IMR-90 (cell line): ENCODE measurements around the gene ADGRG1. TPM values are rescaled to one million over a fixed set of nuclear protein-coding genes. Genes with fewer than 3 reads are reported as not detected.

Experiments used
- ATAC-seq: fragments of 200-7000 bp; cut with Tn5 transposase; 2 replicates; pipeline ENCODE4 v1.9.1; 2020; ENCODE audit warnings: low read depth, mild to moderate bottlenecking, moderate library complexity
- BruUV-seq: library from RNA; stranded (reverse); fragments of 400-500 nt; replicated peaks from 2 replicates; lab custom pipeline; 2021; lab: Mats Ljungman, UMichigan
- CTCF ChIA-PET: fragments of 300-600 bp; formaldehyde crosslinking; extraction: SDS; loops from one replicate; lab custom pipeline; 2021; ENCODE audit warnings: antibody characterized with exemption; lab: Yijun Ruan, JAX
- POLR2A ChIA-PET: fragments of 300-600 bp; sonication (Branson Sonifier 250); formaldehyde crosslinking; loops from one replicate; lab custom pipeline; 2022; ENCODE audit warnings: antibody characterized with exemption; ENCODE audit not compliant: unreplicated experiment; lab: Charles Lee
- DNase-seq: peaks from one replicate; pipeline ENCODE4 v3.0.0; 2013
- H2AFZ ChIP-seq: replicated peaks from 2 replicates; pipeline ENCODE3; 2013; ENCODE audit warnings: low read length, mild to moderate bottlenecking; ENCODE audit not compliant: poor library complexity
- H2AK5ac ChIP-seq: 2 replicates; pipeline ENCODE4 v1.6.1; 2013; ENCODE audit warnings: low read depth, low read length, inconsistent platforms
- H2AK9ac ChIP-seq: replicated peaks from 2 replicates; pipeline ENCODE3; 2013; ENCODE audit warnings: mild to moderate bottlenecking, low read depth, low read length, moderate library complexity; ENCODE audit not compliant: poor library complexity
- H2BK120ac ChIP-seq: 2 replicates; pipeline ENCODE4 v1.6.1; 2013; ENCODE audit warnings: low read depth, low read length, inconsistent platforms
- H2BK15ac ChIP-seq: 3 replicates; pipeline ENCODE4 v1.6.1; 2013; ENCODE audit warnings: low read depth, low read length, inconsistent platforms
- H2BK20ac ChIP-seq: 2 replicates; pipeline ENCODE4 v1.6.1; 2013; ENCODE audit warnings: low read depth, mild to moderate bottlenecking, inconsistent platforms, low read length, moderate library complexity
- H2BK5ac ChIP-seq: 2 replicates; pipeline ENCODE4 v1.6.1; 2013; ENCODE audit warnings: mild to moderate bottlenecking, low read depth, low read length, inconsistent platforms; ENCODE audit not compliant: poor library complexity, severe bottlenecking
- H3K14ac ChIP-seq: replicated peaks from 2 replicates; pipeline ENCODE4 v1.6.1; 2013; ENCODE audit warnings: low read depth, low read length, inconsistent platforms
- H3K18ac ChIP-seq: 2 replicates; pipeline ENCODE4 v1.6.1; 2013; ENCODE audit warnings: low read depth, low read length, control low read depth
- H3K23ac ChIP-seq: 2 replicates; pipeline ENCODE4 v1.6.1; 2013; ENCODE audit warnings: low read depth, low read length, inconsistent platforms
- H3K27ac ChIP-seq: 2 replicates; pipeline ENCODE4 v1.5.1; 2013; ENCODE audit warnings: mild to moderate bottlenecking, control low read depth, low read length; ENCODE audit not compliant: insufficient read depth
- H3K27me3 ChIP-seq: 2 replicates; pipeline ENCODE4 v1.6.1; 2013; ENCODE audit warnings: low read length; ENCODE audit not compliant: control insufficient read depth, insufficient read depth
- H3K36me3 ChIP-seq: 2 replicates; pipeline ENCODE4 v1.6.1; 2013; ENCODE audit warnings: low read length, mixed read lengths; ENCODE audit not compliant: control insufficient read depth, insufficient read depth
- H3K4ac ChIP-seq: 2 replicates; pipeline ENCODE4 v1.6.1; 2013; ENCODE audit warnings: low read depth, low read length, inconsistent platforms
- H3K4me1 ChIP-seq: 2 replicates; pipeline ENCODE4 v1.6.1; 2013; ENCODE audit warnings: low read length, mixed read lengths; ENCODE audit not compliant: control insufficient read depth, insufficient read depth
- H3K4me2 ChIP-seq: 2 replicates; pipeline ENCODE4 v1.6.1; 2013; ENCODE audit warnings: low read depth, mild to moderate bottlenecking, control low read depth, low read length, moderate library complexity
- H3K4me3 ChIP-seq: 2 replicates; pipeline ENCODE4 v1.5.1; 2013; ENCODE audit warnings: low read depth, mild to moderate bottlenecking, control low read depth, low read length, moderate library complexity; ENCODE audit not compliant: insufficient read depth
- H3K56ac ChIP-seq: 2 replicates; pipeline ENCODE4 v1.6.1; 2013; ENCODE audit warnings: low read length, inconsistent platforms; ENCODE audit not compliant: insufficient read depth; ENCODE audit errors: extremely low read depth
- H3K79me1 ChIP-seq, 2 experiments: 2 replicates each; pipeline ENCODE4 v1.6.1; 2013; ENCODE audit warnings: low read length in 2 of 2, inconsistent platforms in 1 of 2, low read depth in 1 of 2
- H3K9ac ChIP-seq: 2 replicates; pipeline ENCODE4 v1.6.1; 2013; ENCODE audit warnings: low read depth, low read length, control low read depth
- H3K9me1 ChIP-seq: 2 replicates; pipeline ENCODE4 v1.6.1; 2013; ENCODE audit warnings: low read length, inconsistent platforms; ENCODE audit not compliant: insufficient read depth
- H3K9me3 ChIP-seq: 2 replicates; pipeline ENCODE4 v1.6.1; 2013; ENCODE audit warnings: low read length; ENCODE audit not compliant: control insufficient read depth, insufficient read depth
- H4K20me1 ChIP-seq: 2 replicates; pipeline ENCODE4 v1.6.1; 2013; ENCODE audit warnings: low read length, inconsistent platforms; ENCODE audit not compliant: insufficient read depth
- H4K5ac ChIP-seq: 2 replicates; pipeline ENCODE4 v1.6.1; 2013; ENCODE audit warnings: mild to moderate bottlenecking, low read depth, low read length, control low read depth
- H4K8ac ChIP-seq, 2 experiments: 2 replicates each; pipeline ENCODE4 v1.6.1; 2013; ENCODE audit warnings: low read depth in 2 of 2, low read length in 2 of 2, control low read depth in 1 of 2, inconsistent platforms in 1 of 2
- H4K91ac ChIP-seq: 2 replicates; pipeline ENCODE4 v1.6.1; 2013; ENCODE audit warnings: low read depth, low read length, inconsistent platforms; ENCODE audit not compliant: insufficient read depth
- BHLHE40 ChIP-seq: fragments of 150-350 bp; IDR thresholded peaks from 2 replicates; pipeline ENCODE4 v1.6.1; 2016; ENCODE audit warnings: mild to moderate bottlenecking, low read depth, low read length
- CHD1 ChIP-seq: IDR thresholded peaks from 2 replicates; pipeline ENCODE4 v1.6.1; 2012; ENCODE audit warnings: low read depth, low read length, improper control_type of control experiment
- FOS ChIP-seq: fragments of 150-350 bp; IDR thresholded peaks from 2 replicates; pipeline ENCODE4 v1.6.1; 2016; ENCODE audit warnings: low read depth, low read length
- MAFK ChIP-seq: IDR thresholded peaks from 2 replicates; pipeline ENCODE4 v1.6.1; 2012; ENCODE audit warnings: low read depth, low read length, improper control_type of control experiment
- MAZ ChIP-seq: IDR thresholded peaks from 2 replicates; pipeline ENCODE4 v1.6.1; 2012; ENCODE audit warnings: low read depth, mild to moderate bottlenecking, low read length, improper control_type of control experiment, moderate library complexity, borderline replicate concordance
- MXI1 ChIP-seq: IDR thresholded peaks from 2 replicates; pipeline ENCODE4 v1.6.1; 2012; ENCODE audit warnings: low read depth, mild to moderate bottlenecking, low read length, moderate library complexity, borderline replicate concordance
- POLR2A ChIP-seq: IDR thresholded peaks from 2 replicates; pipeline ENCODE4 v1.6.1; 2012; ENCODE audit warnings: mild to moderate bottlenecking, low read depth, low read length
- RCOR1 ChIP-seq: IDR thresholded peaks from 2 replicates; pipeline ENCODE4 v1.6.1; 2012; ENCODE audit warnings: mild to moderate bottlenecking, low read length, improper control_type of control experiment; ENCODE audit not compliant: insufficient replicate concordance
- RFX5 ChIP-seq: IDR thresholded peaks from 2 replicates; pipeline ENCODE4 v1.8.0; 2012; ENCODE audit warnings: low read depth, mild to moderate bottlenecking, low read length, moderate library complexity
- WGBS, 2 experiments: methylation state at CpG; one replicate each; pipeline versions ENCODE4 v1.1.5 to v1.1.7; 2013; ENCODE audit warnings: missing lambda C conversion rate in 2 of 2; ENCODE audit not compliant: insufficient read length in 1 of 2; ENCODE audit errors: extremely low coverage in 2 of 2; 5-methylcytosine and 5-hydroxymethylcytosine counted together
- dilution Hi-C: fragments of 300-500 bp; cut with HindIII; formaldehyde crosslinking; loops from one replicate; pipeline ENCODE4 v1.14.3; 2018; ENCODE audit warnings: low sequenced_read_pairs; ENCODE audit not compliant: unreplicated experiment
- in situ Hi-C: fragments of 300-500 bp; cut with MboI; formaldehyde crosslinking; loops from 3 replicates; pipeline ENCODE4 v1.14.3; 2019; ENCODE audit warnings: low sequenced_read_pairs, inconsistent platforms, mixed read lengths
- intact Hi-C: fragments of 100-400 bp; cut with micrococcal nuclease; formaldehyde crosslinking; loops from 2 replicates; pipeline ENCODE4 v1.10.0; 2022
- polyA plus RNA-seq, 3 experiments: library from polyadenylated mRNA; depleted of rRNA; stranded (reverse); fragments of >200 nt; gene quantifications; 2 replicates each; pipeline ENCODE4 v1.2.3, GENCODE V29; 2012; ENCODE audit warnings: low replicate concordance in 1 of 3
- total RNA-seq: library from RNA; depleted of rRNA; stranded (reverse); fragments of >200 nt; gene quantifications from 2 replicates; pipeline ENCODE4 v1.2.3, GENCODE V29; 2012
- TF ChIP-seq, protein P1 (sequence below): fragments of 150-350 bp; IDR thresholded peaks from 2 replicates; pipeline ENCODE4 v1.6.1; 2017; ENCODE audit warnings: mild to moderate bottlenecking, antibody characterized with exemption, low read length, low read depth

The ADGRG1 gene
- total and polyA plus RNA-seq, 2 of the 4 experiments (the other 2 are of a cell fraction), result 0.90 to 8.4 TPM

DNA sequence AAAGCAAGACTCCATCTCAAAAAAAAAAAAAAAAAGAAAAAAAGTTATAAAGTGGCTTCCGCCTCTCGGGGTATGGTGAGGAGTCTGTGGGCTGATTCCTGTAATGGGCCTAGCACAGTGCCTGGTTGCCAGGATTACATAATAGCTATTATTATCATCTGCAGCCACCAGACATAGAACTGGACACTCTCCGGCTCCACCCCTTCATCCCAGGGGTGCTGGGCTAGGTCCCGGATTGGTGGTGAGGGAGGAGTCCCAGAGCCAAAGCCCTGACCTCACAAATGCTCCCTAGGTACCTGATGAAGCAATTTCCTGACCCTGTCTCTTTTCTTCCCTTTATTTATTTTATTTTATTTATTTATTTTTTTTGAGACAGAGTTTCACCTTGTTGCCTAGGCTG is 11.6 kb upstream of the ADGRG1 start:
- no peak overlapping the region for H3K23ac ChIP-seq
- ChIA-PET POLR2A (no interaction called here), CTCF (no interaction called here)
- no peaks in the 10 kb centered on the region for H4K20me1 ChIP-seq
- H3K9me3 ChIP-seq, result no peaks in the 10 kb centered on the region
- H2BK5ac ChIP-seq, result no peak overlapping the region
- no peak overlapping the region for H3K4me3 ChIP-seq
- no peaks in the 10 kb centered on the region for H3K36me3 ChIP-seq
- no peak overlapping the region for H2AK9ac ChIP-seq
- no peak for DNase-seq
- dilution Hi-C loops (no loop called here), intact Hi-C loops (no loop called here), in situ Hi-C loops (no loop called here)
- H3K27ac ChIP-seq, result no peak overlapping the region
- no peak overlapping the region for H4K91ac ChIP-seq
- no peak overlapping the region for H2AK5ac ChIP-seq
- BruUV-seq, result no TSS peak
- H3K18ac ChIP-seq, result no peak overlapping the region
- H2AFZ ChIP-seq, result no peak overlapping the region
- ATAC-seq, result no peak
- H2BK20ac ChIP-seq, result no peak overlapping the region
- H4K8ac ChIP-seq, result no peak overlapping the region
- TF ChIP-seq RCOR1 (no peak), FOS (no peak), MAZ (no peak), RFX5 (no peak), POLR2A (no peak), BHLHE40 (no peak), MAFK (no peak), CHD1 (no peak), MXI1 (no peak)
- TF ChIP-seq, protein P1, sequence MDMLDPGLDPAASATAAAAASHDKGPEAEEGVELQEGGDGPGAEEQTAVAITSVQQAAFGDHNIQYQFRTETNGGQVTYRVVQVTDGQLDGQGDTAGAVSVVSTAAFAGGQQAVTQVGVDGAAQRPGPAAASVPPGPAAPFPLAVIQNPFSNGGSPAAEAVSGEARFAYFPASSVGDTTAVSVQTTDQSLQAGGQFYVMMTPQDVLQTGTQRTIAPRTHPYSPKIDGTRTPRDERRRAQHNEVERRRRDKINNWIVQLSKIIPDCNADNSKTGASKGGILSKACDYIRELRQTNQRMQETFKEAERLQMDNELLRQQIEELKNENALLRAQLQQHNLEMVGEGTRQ, result no peak
- no peak overlapping the region for H2BK15ac ChIP-seq
- H3K56ac ChIP-seq, result no peak overlapping the region
- H2BK120ac ChIP-seq, result no peak overlapping the region
- no peak overlapping the region for H3K14ac ChIP-seq
- H3K9ac ChIP-seq, result no peak overlapping the region
- H3K4ac ChIP-seq, result no peak overlapping the region
- H3K79me1 ChIP-seq, result no peaks in the 10 kb centered on the region
- H3K9me1 ChIP-seq, result 0 out of 2 replicates have a peak, but pooled peaks cover 4% of the 10 kb centered on the region
- no CpG with 5 or more reads among the region's 4 CpGs for WGBS, 2 experiments
- peaks cover 3% of the 10 kb centered on the region for H3K4me1 ChIP-seq
- H4K5ac ChIP-seq, result no peak overlapping the region
- no peaks in the 10 kb centered on the region for H3K27me3 ChIP-seq
- H3K4me2 ChIP-seq, result no peak overlapping the region
